HepG2 (cell line): ENCODE results near the gene HSPB7. TPM values are rescaled to one million over a fixed set of nuclear protein-coding genes. Genes with fewer than 3 reads are reported as not detected.

Source experiments
- BHLHE40 ChIP-seq: IDR thresholded peaks from 2 replicates; pipeline ENCODE4 v1.6.1; 2011; ENCODE audit warnings: low read length, improper control_type of control experiment
- CREM ChIP-seq, 2 experiments: sonication (generic) in 1 of 2; formaldehyde crosslinking in 1 of 2; IDR thresholded peaks; 2 replicates each; pipeline versions ENCODE4 v1.4.0 to v1.6.1; 2016 to 2020; ENCODE audit warnings: antibody characterized with exemption in 1 of 2, mild to moderate bottlenecking in 1 of 2, missing genetic modification reagents in 1 of 2
- EP300 ChIP-seq, 3 experiments: sonication (generic) in 1 of 3; formaldehyde crosslinking in 1 of 3; IDR thresholded peaks; 2 replicates each; pipeline versions ENCODE4 v1.5.1 to v1.6.1; 2011 to 2020; ENCODE audit warnings: low read depth in 2 of 3, low read length in 2 of 3, borderline replicate concordance in 1 of 3, improper control_type of control experiment in 1 of 3, mild to moderate bottlenecking in 1 of 3, missing genetic modification reagents in 1 of 3, moderate library complexity in 1 of 3
- HNF4G ChIP-seq, 2 experiments: sonication (generic) in 1 of 2; formaldehyde crosslinking in 1 of 2; IDR thresholded peaks; 2 replicates each; pipeline versions ENCODE4 v1.4.0 to v1.6.1; 2011 to 2020; ENCODE audit warnings: borderline replicate concordance in 2 of 2, low read depth in 2 of 2, mild to moderate bottlenecking in 2 of 2, low read length in 1 of 2, missing genetic modification reagents in 1 of 2, moderate library complexity in 1 of 2
- MZF1 ChIP-seq: sonication (generic); formaldehyde crosslinking; IDR thresholded peaks from 2 replicates; pipeline ENCODE4 v1.8.1; 2023; ENCODE audit warnings: mild to moderate bottlenecking, missing genetic modification reagents, borderline replicate concordance
- RFX1 ChIP-seq: fragments of 450-650 bp; IDR thresholded peaks from 2 replicates; pipeline ENCODE4 v1.6.1; 2017
- SP140L ChIP-seq: sonication (generic); formaldehyde crosslinking; IDR thresholded peaks from 2 replicates; pipeline ENCODE4 v1.4.0; 2020; ENCODE audit warnings: missing genetic modification reagents, borderline replicate concordance
- SPEN ChIP-seq: sonication (generic); formaldehyde crosslinking; IDR thresholded peaks from 2 replicates; pipeline ENCODE4 v1.5.1; 2020; ENCODE audit warnings: low read depth, mild to moderate bottlenecking, missing genetic modification reagents
- SRSF1 ChIP-seq: fragments of 200-400 bp; formaldehyde crosslinking; optimal IDR thresholded peaks from 2 replicates; pipeline ENCODE3; 2017; ENCODE audit warnings: mild to moderate bottlenecking, low read depth, low read length, moderate library complexity
- TEAD3 ChIP-seq: optimal IDR thresholded peaks from 2 replicates; pipeline ENCODE3; 2016; ENCODE audit warnings: borderline replicate concordance
- ZBTB42 ChIP-seq: sonication (generic); formaldehyde crosslinking; IDR thresholded peaks from 2 replicates; pipeline ENCODE4 v1.5.0; 2020; ENCODE audit warnings: mild to moderate bottlenecking, missing genetic modification reagents
- ZNF737 ChIP-seq: sonication (generic); formaldehyde crosslinking; IDR thresholded peaks from 2 replicates; pipeline ENCODE4 v1.5.0; 2020; ENCODE audit warnings: missing genetic modification reagents, mild to moderate bottlenecking, borderline replicate concordance
- ZNF775 ChIP-seq: sonication (generic); formaldehyde crosslinking; IDR thresholded peaks from 2 replicates; pipeline ENCODE4 v1.4.0; 2020; ENCODE audit warnings: missing genetic modification reagents, mild to moderate bottlenecking, moderate library complexity, borderline replicate concordance
- polyA plus RNA-seq, 8 experiments: library from polyadenylated mRNA; depleted of rRNA in 3 of 8; stranded (reverse) in 7 of 8; unstranded in 1 of 8; fragments of >200 nt; fragmentation: Illumina TruSeq in 4 of 8; extraction: Trizol in 4 of 8; gene quantifications; 2 replicates each; pipeline versions ENCODE4 v1.2.1 to v1.2.3, GENCODE V29; 2011 to 2016; ENCODE audit warnings: low read depth in 4 of 8, missing spikeins in 1 of 8, mixed read lengths in 1 of 8; ENCODE audit not compliant: insufficient read depth in 1 of 8
- total RNA-seq, 5 experiments: library from RNA; depleted of rRNA; stranded (reverse); fragments of >200 nt; fragmentation: Illumina TruSeq; extraction: Trizol; gene quantifications; 2 replicates each; pipeline ENCODE4 v1.2.3, GENCODE V29; 2016; ENCODE audit warnings: low read depth in 1 of 5
- TF ChIP-seq, protein P1 (sequence below): IDR thresholded peaks from 2 replicates; pipeline ENCODE4 v1.6.1; 2018; ENCODE audit warnings: missing genetic modification reagents, mild to moderate bottlenecking, missing compliant biosample characterization
- TF ChIP-seq, protein P2 (sequence below): sonication (generic); formaldehyde crosslinking; IDR thresholded peaks from 2 replicates; pipeline ENCODE4 v1.4.0; 2020; ENCODE audit warnings: missing genetic modification reagents, borderline replicate concordance
- TF ChIP-seq, protein P3 (sequence below): sonication (generic); formaldehyde crosslinking; conservative IDR thresholded peaks from 2 replicates; pipeline ENCODE4 v1.4.0; 2020; ENCODE audit warnings: mild to moderate bottlenecking, missing genetic modification reagents, moderate library complexity
- TF ChIP-seq, protein P4 (sequence below): sonication (generic); formaldehyde crosslinking; IDR thresholded peaks from 2 replicates; pipeline ENCODE4 v1.8.1; 2023; ENCODE audit warnings: mild to moderate bottlenecking, moderate library complexity, missing genetic modification reagents

HSPB7 gene
- total and polyA plus RNA-seq, 2 of the 13 experiments (the other 11 are each of a cell fraction or from before 2014, with no cell fraction given) = 0.20 TPM; not detected in 1

DNA sequence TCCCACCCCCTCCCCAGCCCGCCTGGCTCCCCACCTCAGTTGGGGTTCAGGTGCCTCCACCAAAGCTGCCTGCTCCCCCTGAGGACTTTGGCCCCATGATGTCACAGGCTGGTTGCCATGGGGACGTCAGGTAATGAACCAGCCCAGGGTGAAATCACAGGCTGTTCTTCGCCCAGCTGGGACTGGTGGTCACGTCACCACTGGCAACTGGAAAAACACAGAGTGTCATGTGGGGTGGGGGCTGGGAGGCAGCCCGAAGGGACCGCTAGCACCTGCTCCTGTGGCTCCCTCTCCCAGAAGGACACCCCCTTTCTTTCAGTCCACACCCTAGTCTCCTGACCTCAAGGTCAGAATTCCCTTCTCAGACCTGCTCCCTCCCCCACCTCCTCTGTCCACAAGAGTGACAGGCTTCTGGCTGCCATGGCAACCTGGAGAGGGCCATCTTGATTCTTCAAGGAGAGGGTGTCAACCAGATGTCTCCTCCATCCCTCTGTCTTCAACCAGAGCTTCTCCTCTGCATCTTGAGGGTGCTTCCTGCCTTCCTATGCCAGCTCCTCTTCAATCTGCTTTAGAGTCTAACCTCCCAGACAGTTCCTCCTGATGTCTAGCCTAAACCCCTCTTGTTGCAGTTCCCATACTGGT lies 49.4 kb upstream of the HSPB7 start (continued):
- TF ChIP-seq, protein P1, sequence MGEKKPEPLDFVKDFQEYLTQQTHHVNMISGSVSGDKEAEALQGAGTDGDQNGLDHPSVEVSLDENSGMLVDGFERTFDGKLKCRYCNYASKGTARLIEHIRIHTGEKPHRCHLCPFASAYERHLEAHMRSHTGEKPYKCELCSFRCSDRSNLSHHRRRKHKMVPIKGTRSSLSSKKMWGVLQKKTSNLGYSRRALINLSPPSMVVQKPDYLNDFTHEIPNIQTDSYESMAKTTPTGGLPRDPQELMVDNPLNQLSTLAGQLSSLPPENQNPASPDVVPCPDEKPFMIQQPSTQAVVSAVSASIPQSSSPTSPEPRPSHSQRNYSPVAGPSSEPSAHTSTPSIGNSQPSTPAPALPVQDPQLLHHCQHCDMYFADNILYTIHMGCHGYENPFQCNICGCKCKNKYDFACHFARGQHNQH (CRISPR knock-in tag) = peak; percentile 97
- TF ChIP-seq TEAD3 (CRISPR knock-in tag) (peak; percentile 13), ZBTB42 (CRISPR knock-in tag) (no peak), EP300 (IDR thresholded peaks at IDR 0.05; ENCODE audit: low read depth in 2 of 2, low read length in 2 of 2) (peak; percentile 58 to 69; a peak in 2 of 4 replicates), EP300 (CRISPR knock-in tag; IDR thresholded peaks at IDR 0.05; ENCODE audit: borderline replicate concordance) (no peak), BHLHE40 (peak; percentile 37; the same call in 1 of the 2 replicates), CREM (IDR thresholded peaks at IDR 0.05) (peak; percentile 63), CREM (CRISPR knock-in tag; IDR thresholded peaks at IDR 0.05) (no peak), ZNF775 (CRISPR knock-in tag) (no peak), RFX1 (peak; percentile 88), ZNF737 (CRISPR knock-in tag) (no peak), SRSF1 (no peak), SP140L (CRISPR knock-in tag) (no peak), HNF4G (IDR thresholded peaks at IDR 0.05; ENCODE audit: borderline replicate concordance, low read depth, low read length) (peak; percentile 60; the same call in 1 of the 2 replicates), HNF4G (CRISPR knock-in tag; IDR thresholded peaks at IDR 0.05; ENCODE audit: borderline replicate concordance, low read depth) (0 out of 2 replicates have a peak, but pooled peaks have one; percentile 48), MZF1 (no peak), SPEN (peak; percentile 40; the same call in 1 of the 2 replicates)
- TF ChIP-seq, protein P2, sequence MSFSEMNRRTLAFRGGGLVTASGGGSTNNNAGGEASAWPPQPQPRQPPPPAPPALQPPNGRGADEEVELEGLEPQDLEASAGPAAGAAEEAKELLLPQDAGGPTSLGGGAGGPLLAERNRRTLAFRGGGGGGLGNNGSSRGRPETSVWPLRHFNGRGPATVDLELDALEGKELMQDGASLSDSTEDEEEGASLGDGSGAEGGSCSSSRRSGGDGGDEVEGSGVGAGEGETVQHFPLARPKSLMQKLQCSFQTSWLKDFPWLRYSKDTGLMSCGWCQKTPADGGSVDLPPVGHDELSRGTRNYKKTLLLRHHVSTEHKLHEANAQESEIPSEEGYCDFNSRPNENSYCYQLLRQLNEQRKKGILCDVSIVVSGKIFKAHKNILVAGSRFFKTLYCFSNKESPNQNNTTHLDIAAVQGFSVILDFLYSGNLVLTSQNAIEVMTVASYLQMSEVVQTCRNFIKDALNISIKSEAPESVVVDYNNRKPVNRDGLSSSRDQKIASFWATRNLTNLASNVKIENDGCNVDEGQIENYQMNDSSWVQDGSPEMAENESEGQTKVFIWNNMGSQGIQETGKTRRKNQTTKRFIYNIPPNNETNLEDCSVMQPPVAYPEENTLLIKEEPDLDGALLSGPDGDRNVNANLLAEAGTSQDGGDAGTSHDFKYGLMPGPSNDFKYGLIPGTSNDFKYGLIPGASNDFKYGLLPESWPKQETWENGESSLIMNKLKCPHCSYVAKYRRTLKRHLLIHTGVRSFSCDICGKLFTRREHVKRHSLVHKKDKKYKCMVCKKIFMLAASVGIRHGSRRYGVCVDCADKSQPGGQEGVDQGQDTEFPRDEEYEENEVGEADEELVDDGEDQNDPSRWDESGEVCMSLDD (CRISPR knock-in tag) = peak; percentile 88; the same call in 1 of the 2 replicates
- TF ChIP-seq, protein P3, sequence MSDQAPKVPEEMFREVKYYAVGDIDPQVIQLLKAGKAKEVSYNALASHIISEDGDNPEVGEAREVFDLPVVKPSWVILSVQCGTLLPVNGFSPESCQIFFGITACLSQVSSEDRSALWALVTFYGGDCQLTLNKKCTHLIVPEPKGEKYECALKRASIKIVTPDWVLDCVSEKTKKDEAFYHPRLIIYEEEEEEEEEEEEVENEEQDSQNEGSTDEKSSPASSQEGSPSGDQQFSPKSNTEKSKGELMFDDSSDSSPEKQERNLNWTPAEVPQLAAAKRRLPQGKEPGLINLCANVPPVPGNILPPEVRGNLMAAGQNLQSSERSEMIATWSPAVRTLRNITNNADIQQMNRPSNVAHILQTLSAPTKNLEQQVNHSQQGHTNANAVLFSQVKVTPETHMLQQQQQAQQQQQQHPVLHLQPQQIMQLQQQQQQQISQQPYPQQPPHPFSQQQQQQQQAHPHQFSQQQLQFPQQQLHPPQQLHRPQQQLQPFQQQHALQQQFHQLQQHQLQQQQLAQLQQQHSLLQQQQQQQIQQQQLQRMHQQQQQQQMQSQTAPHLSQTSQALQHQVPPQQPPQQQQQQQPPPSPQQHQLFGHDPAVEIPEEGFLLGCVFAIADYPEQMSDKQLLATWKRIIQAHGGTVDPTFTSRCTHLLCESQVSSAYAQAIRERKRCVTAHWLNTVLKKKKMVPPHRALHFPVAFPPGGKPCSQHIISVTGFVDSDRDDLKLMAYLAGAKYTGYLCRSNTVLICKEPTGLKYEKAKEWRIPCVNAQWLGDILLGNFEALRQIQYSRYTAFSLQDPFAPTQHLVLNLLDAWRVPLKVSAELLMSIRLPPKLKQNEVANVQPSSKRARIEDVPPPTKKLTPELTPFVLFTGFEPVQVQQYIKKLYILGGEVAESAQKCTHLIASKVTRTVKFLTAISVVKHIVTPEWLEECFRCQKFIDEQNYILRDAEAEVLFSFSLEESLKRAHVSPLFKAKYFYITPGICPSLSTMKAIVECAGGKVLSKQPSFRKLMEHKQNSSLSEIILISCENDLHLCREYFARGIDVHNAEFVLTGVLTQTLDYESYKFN = peak; percentile 81
- TF ChIP-seq, protein P4, sequence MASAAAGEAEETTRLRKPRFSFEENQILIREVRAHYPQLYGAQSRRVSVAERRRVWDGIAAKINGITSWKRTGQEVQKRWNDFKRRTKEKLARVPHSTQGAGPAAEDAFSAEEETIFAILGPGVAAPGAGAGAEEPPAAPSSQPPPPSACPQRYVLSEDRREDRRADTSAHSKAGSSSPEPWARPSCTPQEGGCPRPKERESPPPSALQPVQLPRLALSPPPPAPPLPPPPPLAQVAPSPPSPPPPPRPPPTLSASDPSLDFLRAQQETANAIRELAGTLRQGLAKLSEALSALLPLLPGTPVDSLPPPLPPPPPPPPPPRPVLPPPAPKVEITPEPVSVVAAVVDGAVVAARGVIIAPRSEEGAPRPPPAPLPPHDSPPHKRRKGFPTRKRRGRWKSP (CRISPR knock-in tag) = no peak
